ENCODE results near the gene PRKCI.
"Not testable (repeated sequence)": the region's sequence is repeated elsewhere in the genome, so short reads cannot be mapped to it uniquely, and the experiment has no call there.

The PRKCI gene

GRCh38 chr3:170225166-170225565 is 2.9 kb downstream of the PRKCI start:
- DNase-seq = no peak

GRCh38 chr3:170226426-170226960 is 4.3 kb downstream of the PRKCI start:
- no peak for DNase-seq

- no peak for DNase-seq
These were observed 6.0 kb downstream of the PRKCI start for GRCh38 chr3:170228093-170228766.

GRCh38 chr3:170232266-170232665 is 10.0 kb downstream of the PRKCI start:
- no peak for DNase-seq

- DNase-seq = no peak
These were observed 11.3 kb downstream of the PRKCI start for GRCh38 chr3:170233530-170233929.

- no peak for DNase-seq
These were observed 17.9 kb downstream of the PRKCI start for GRCh38 chr3:170240142-170240541.

- DNase-seq = no peak
These were observed 18.4 kb downstream of the PRKCI start for GRCh38 chr3:170240671-170241070.

- no peak for DNase-seq
These were observed 22.4 kb downstream of the PRKCI start for GRCh38 chr3:170244576-170244975.

GRCh38 chr3:170247875-170248274 is 25.7 kb downstream of the PRKCI start:
- no peak for DNase-seq

- no peak for DNase-seq
These were observed 34.4 kb downstream of the PRKCI start for GRCh38 chr3:170256597-170256996.

- no peak for DNase-seq
These were observed 34.9 kb downstream of the PRKCI start for GRCh38 chr3:170257145-170257544.

- DNase-seq = no peak
These were observed 35.9 kb downstream of the PRKCI start for GRCh38 chr3:170258105-170258487.

- DNase-seq = no peak
These were observed 37.7 kb downstream of the PRKCI start for GRCh38 chr3:170259907-170260306.

GRCh38 chr3:170267793-170268192 is 45.6 kb downstream of the PRKCI start:
- DNase-seq = no peak

- DNase-seq = not testable (repeated sequence)
These were observed 47.5 kb downstream of the PRKCI start for GRCh38 chr3:170269673-170270254.

GRCh38 chr3:170270282-170270881 is 48.2 kb downstream of the PRKCI start:
- no peak for DNase-seq

- DNase-seq = no peak
These were observed 52.4 kb downstream of the PRKCI start for GRCh38 chr3:170274641-170275040.

GRCh38 chr3:170275832-170276231 is 53.6 kb downstream of the PRKCI start:
- no peak for DNase-seq

GRCh38 chr3:170277311-170277710 is 55.1 kb downstream of the PRKCI start:
- peak in 1 of 2 donors; percentile 70 for DNase-seq

GRCh38 chr3:170277833-170278580 is 55.8 kb downstream of the PRKCI start:
- peak in 1 of 2 donors; percentile 50 for DNase-seq

GRCh38 chr3:170278627-170279026 is 56.4 kb downstream of the PRKCI start:
- no peak for DNase-seq

- no peak for DNase-seq
These were observed 68.0 kb downstream of the PRKCI start for GRCh38 chr3:170290194-170290593.

- DNase-seq = no peak
These were observed 73.4 kb downstream of the PRKCI start for GRCh38 chr3:170295586-170295985.
